ENCODE measurements around the gene IGIP. TPM values are rescaled to one million over a fixed set of nuclear protein-coding genes. Genes with fewer than 3 reads are reported as not detected.

IGIP gene
- total RNA-seq, 1 donor from 2014 or later = 2.4 TPM

Other genes with a start within 250 kb of the IGIP start
- gene NRG2, start 82.6 kb upstream of the IGIP start, total RNA-seq = 0.46 and 0.54 TPM in 2 replicates
- gene PURA, start 11.8 kb upstream of the IGIP start, total RNA-seq = 9.1 and 9.2 TPM in 2 replicates
- gene CYSTM1, start 49.3 kb downstream of the IGIP start, total RNA-seq = 35.2 and 46.3 TPM in 2 replicates
- gene PFDN1, start 177.2 kb downstream of the IGIP start, total RNA-seq = 199 and 202 TPM in 2 replicates
- gene HBEGF, start 220.7 kb downstream of the IGIP start, total RNA-seq = 257 and 272 TPM in 2 replicates
- 0.25 TPM in 1 of 2 replicates, not detected in the other for gene SLC4A9, start 234.3 kb downstream of the IGIP start, total RNA-seq

All from astrocyte (in vitro differentiated cells and primary cell).